IMR-90 (cell line): ENCODE results near the gene PIWIL4.

ENCODE experiments used
- BHLHE40 ChIP-seq: fragments of 150-350 bp; IDR thresholded peaks from 2 replicates; pipeline ENCODE4 v1.6.1; 2016; ENCODE audit warnings: mild to moderate bottlenecking, low read depth, low read length
- CTCF ChIP-seq: conservative IDR thresholded peaks from 2 replicates; pipeline ENCODE4 v1.5.1; 2012; ENCODE audit warnings: mild to moderate bottlenecking, low read depth, low read length, improper control_type of control experiment
- FOS ChIP-seq: fragments of 150-350 bp; IDR thresholded peaks from 2 replicates; pipeline ENCODE4 v1.6.1; 2016; ENCODE audit warnings: low read depth, low read length

- TF ChIP-seq CTCF (no peak), BHLHE40 (no peak), FOS (no peak)
Measured at GRCh38 chr11:94638902-94639373, 71.8 kb downstream of the PIWIL4 start.
